ENCODE results near the gene NKX1-1.

NKX1-1 gene

DNA sequence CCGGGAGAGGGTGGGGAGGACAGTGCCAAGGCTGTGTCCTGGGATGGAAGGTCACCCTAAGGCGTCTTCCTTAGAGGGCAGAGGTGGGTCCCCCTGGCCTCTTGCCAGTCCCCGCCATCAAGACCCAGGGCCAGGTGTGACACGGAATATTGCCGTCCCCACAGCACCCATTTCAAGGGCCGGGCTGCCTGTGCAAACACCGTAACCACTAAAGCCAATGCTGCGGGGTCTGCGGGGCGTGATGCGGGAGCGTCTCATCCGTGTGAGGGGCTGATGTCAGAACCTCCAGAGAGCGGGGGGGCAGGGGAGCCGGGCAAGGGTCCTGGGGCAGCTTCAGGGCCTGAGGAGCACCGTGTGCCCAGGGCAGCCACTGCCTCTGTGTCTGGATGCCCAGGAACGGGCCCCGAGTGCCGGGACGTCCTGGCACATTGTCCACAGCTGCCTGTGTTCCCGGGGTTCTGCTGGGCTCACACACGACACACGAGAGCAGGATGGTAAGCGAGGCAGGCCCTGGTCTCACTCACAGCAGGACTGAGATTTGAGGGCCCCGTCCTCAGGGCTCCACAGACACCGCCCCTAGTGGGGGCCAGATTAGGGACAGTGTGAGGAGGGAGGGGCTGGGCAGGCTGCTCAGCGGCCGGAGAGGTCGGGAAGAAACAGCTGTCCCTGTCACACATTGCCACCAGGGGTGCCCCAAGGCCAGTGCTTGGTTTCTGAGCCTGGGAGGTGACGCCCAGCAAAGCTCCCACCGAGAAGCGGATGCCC lies 29.2 kb downstream of the NKX1-1 start:
- ChIA-PET CTCF (interaction anchor here (1.1 kb wide), 1 partner anchor 24 kb away, joined by 3 read pairs; no protein-coding TSS in a partner anchor), POLR2A (no interaction called here)
- H3K27ac ChIP-seq (ENCODE audit: insufficient read depth in 1 of 2, low read depth in 1 of 2, low read length in 2 of 2, poor library complexity in 1 of 2, severe bottlenecking in 2 of 2) = no peak overlapping the region
- no peaks in the 10 kb centered on the region for H3K9me3 ChIP-seq (ENCODE audit: control extremely low read depth in 1 of 5, control insufficient read depth in 4 of 5, insufficient read depth in 2 of 5, low read depth in 1 of 5, low read length in 4 of 5)
- DNase-seq = no peak
- no peaks in the 10 kb centered on the region for H3K4me1 ChIP-seq (ENCODE audit: control extremely low read depth in 1 of 4, control insufficient read depth in 4 of 4, insufficient read depth in 4 of 4, low read length in 3 of 4)
- H3K4me3 ChIP-seq (ENCODE audit: control insufficient read depth in 1 of 7, extremely low read depth in 1 of 7, insufficient read depth in 4 of 7, low read depth in 2 of 7, low read length in 6 of 7) = no peak overlapping the region
- peaks cover 0 to 7% (median 5%) of the 10 kb centered on the region in 4 experiments for H3K36me3 ChIP-seq (ENCODE audit: control insufficient read depth in 4 of 4, insufficient read depth in 4 of 4, low read length in 3 of 4)
- WGBS (ENCODE audit: insufficient coverage) = 96% methylated on average over 32 of the region's 32 CpGs
- no peaks in the 10 kb centered on the region for H3K27me3 ChIP-seq (replicated peaks in 2 of 5; ENCODE audit: control insufficient read depth in 4 of 5, insufficient read depth in 5 of 5, low read length in 4 of 5)

DNA sequence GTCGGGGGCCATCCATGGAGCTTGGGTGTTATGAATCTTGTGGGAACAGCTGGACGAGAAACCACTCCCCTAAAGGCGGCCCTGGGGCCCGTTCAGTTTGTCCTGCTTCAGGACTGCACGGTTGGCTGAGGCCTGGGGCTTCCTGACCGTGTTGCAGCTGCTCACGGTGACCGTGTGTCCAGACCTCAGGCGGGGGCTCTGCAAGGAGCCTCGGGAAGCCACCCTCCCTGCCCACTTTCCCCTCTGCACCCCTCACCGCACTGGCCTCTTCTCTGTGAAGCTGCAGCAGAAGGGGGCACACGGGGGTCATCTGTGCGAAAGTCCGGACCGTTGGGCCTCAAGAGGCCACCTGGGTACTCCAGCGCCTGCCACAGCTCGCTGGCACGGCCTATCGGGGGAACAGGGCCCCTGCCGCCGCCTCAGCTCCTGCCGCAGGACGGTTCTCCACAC lies 29.8 kb downstream of the NKX1-1 start:
- Histone ChIP-seq H3K9me3 (ENCODE audit: control extremely low read depth in 1 of 5, control insufficient read depth in 4 of 5, insufficient read depth in 2 of 5, low read depth in 1 of 5, low read length in 4 of 5) (no peaks in the 10 kb centered on the region), H3K4me3 (ENCODE audit: control insufficient read depth in 1 of 7, extremely low read depth in 1 of 7, insufficient read depth in 4 of 7, low read depth in 2 of 7, low read length in 6 of 7) (no peak overlapping the region), H3K27ac (ENCODE audit: insufficient read depth in 1 of 2, low read depth in 1 of 2, low read length in 2 of 2, poor library complexity in 1 of 2, severe bottlenecking in 2 of 2) (no peak overlapping the region), H3K4me1 (ENCODE audit: control extremely low read depth in 1 of 4, control insufficient read depth in 4 of 4, insufficient read depth in 4 of 4, low read length in 3 of 4) (no peaks in the 10 kb centered on the region), H3K27me3 (replicated peaks in 2 of 5; ENCODE audit: control insufficient read depth in 4 of 5, insufficient read depth in 5 of 5, low read length in 4 of 5) (no peaks in the 10 kb centered on the region), H3K36me3 (ENCODE audit: control insufficient read depth in 4 of 4, insufficient read depth in 4 of 4, low read length in 3 of 4) (peaks cover 0 to 10% (median 6%) of the 10 kb centered on the region in 4 experiments)
- CTCF ChIA-PET = interaction anchor here (1.1 kb wide), 1 partner anchor 23 kb away, joined by 3 read pairs; no protein-coding TSS in a partner anchor
- POLR2A ChIA-PET = no interaction called here
- DNase-seq = no peak
- WGBS (ENCODE audit: insufficient coverage) = 98% methylated on average over 22 of the region's 23 CpGs

DNA sequence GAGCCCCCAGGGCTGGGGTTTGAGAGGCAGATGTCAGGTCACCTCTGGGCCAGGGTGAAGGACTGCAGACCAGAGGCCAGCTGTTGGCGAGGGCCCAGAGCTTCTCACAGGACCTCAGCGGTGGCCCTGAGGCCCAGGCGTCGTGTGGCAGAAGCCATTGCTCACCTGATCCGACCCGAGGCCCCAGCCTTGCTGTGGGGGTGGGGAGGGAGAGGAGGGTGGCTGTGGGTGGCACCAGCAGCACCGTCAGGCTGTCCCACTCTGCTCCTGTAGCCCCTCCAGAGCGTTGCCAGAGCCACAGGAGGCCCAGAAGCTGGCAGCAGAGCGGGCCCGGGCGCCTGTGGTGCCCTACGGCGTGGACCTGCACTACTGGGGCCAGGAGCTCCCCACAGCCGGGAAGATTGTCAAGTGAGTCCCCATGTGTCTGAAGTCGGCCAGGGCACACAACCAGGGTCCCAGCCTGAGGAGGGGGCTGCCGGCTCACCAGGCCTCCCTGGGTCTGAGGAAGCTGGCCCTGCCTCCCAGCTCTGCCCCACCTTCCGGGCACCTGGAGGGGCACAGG lies 30.4 kb downstream of the NKX1-1 start:
- Histone ChIP-seq H3K9me3 (ENCODE audit: control extremely low read depth in 1 of 5, control insufficient read depth in 4 of 5, insufficient read depth in 2 of 5, low read depth in 1 of 5, low read length in 4 of 5) (no peaks in the 10 kb centered on the region), H3K27me3 (replicated peaks in 2 of 5; ENCODE audit: control insufficient read depth in 4 of 5, insufficient read depth in 5 of 5, low read length in 4 of 5) (no peaks in the 10 kb centered on the region), H3K27ac (ENCODE audit: insufficient read depth in 1 of 2, low read depth in 1 of 2, low read length in 2 of 2, poor library complexity in 1 of 2, severe bottlenecking in 2 of 2) (no peak overlapping the region), H3K36me3 (ENCODE audit: control insufficient read depth in 4 of 4, insufficient read depth in 4 of 4, low read length in 3 of 4) (peaks cover 0 to 11% (median 7%) of the 10 kb centered on the region in 4 experiments), H3K4me1 (ENCODE audit: control extremely low read depth in 1 of 4, control insufficient read depth in 4 of 4, insufficient read depth in 4 of 4, low read length in 3 of 4) (no peaks in the 10 kb centered on the region), H3K4me3 (ENCODE audit: control insufficient read depth in 1 of 7, extremely low read depth in 1 of 7, insufficient read depth in 4 of 7, low read depth in 2 of 7, low read length in 6 of 7) (no peak overlapping the region)
- CTCF ChIA-PET = interaction anchor here (1.1 kb wide), 1 partner anchor 23 kb away, joined by 3 read pairs; no protein-coding TSS in a partner anchor
- no peak for DNase-seq
- WGBS (ENCODE audit: insufficient coverage) = 93% methylated on average over 16 of the region's 17 CpGs
- POLR2A ChIA-PET = interaction anchor here (0.5 kb wide), 1 partner anchor 42 kb away, joined by 3 read pairs; no protein-coding TSS in a partner anchor

DNA sequence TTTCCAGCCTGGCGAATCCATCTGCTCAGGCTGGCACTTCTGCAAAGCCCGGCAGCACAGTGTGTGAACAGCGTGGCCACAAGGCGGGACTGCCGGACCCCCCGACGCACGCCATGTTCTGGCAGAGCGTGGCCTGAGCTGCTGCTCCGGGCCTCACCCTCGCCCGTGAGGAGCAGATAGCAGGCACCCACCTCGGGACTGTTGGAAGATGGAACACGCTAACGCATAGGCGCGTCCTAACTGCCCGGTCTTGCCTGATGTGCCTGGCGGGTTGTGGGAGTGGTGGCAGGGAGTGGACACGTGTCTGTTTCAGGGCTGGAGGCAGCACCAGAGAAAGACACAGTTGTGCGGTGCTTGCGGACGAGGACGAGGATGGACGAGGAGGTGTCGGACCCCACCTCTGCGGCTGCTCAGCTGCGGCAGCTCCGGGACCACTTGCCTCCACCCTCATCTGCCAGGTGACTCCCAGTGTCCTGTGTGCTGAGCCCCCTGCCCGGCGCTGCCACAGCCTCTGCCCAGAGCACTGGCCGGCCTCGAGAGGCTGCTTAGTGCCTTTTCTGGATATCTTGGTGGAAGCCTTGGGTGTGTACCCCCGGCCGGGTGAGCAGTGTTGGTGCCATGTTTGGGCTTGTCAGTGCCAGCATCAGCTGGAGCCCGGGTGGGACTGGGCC lies 31.1 kb downstream of the NKX1-1 start:
- ChIA-PET POLR2A (interaction anchor here (0.9 kb wide), 1 partner anchor 867 kb away, joined by 3 read pairs; no protein-coding TSS in a partner anchor), CTCF (interaction anchor here (1.4 kb wide), 1 partner anchor 20 kb away, joined by 3 read pairs; no protein-coding TSS in a partner anchor)
- no peak for DNase-seq
- WGBS (ENCODE audit: insufficient coverage) = 96% methylated on average over 36 of the region's 36 CpGs
- H3K4me3 ChIP-seq (ENCODE audit: control insufficient read depth in 1 of 7, extremely low read depth in 1 of 7, insufficient read depth in 4 of 7, low read depth in 2 of 7, low read length in 6 of 7) = no peak overlapping the region
- no peaks in the 10 kb centered on the region for H3K9me3 ChIP-seq (ENCODE audit: control extremely low read depth in 1 of 5, control insufficient read depth in 4 of 5, insufficient read depth in 2 of 5, low read depth in 1 of 5, low read length in 4 of 5)
- H3K4me1 ChIP-seq (ENCODE audit: control extremely low read depth in 1 of 4, control insufficient read depth in 4 of 4, insufficient read depth in 4 of 4, low read length in 3 of 4) = no peaks in the 10 kb centered on the region
- no peaks in the 10 kb centered on the region for H3K27me3 ChIP-seq (replicated peaks in 2 of 5; ENCODE audit: control insufficient read depth in 4 of 5, insufficient read depth in 5 of 5, low read length in 4 of 5)
- no peak overlapping the region for H3K27ac ChIP-seq (ENCODE audit: insufficient read depth in 1 of 2, low read depth in 1 of 2, low read length in 2 of 2, poor library complexity in 1 of 2, severe bottlenecking in 2 of 2)
- peaks cover 0 to 12% (median 5%) of the 10 kb centered on the region in 4 experiments for H3K36me3 ChIP-seq (ENCODE audit: control insufficient read depth in 4 of 4, insufficient read depth in 4 of 4, low read length in 3 of 4)

DNA sequence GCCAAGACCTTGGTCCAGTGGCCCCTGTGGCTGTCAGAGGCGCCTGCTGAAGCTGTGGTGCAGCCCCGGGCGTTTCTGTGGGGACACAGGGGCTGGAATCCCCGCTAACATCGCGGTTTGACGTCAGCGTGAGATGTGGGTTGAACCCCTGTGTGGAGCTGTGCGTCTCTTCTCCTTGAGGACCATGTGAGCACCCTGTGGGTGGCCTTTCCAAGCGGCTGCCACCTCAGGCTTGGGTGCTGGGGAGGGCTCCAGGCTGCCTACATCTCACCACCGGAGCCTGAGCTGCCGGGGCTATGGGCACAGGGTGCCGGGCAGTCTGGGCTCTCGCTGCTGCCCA lies 31.6 kb downstream of the NKX1-1 start:
- ChIA-PET POLR2A (interaction anchor here (0.9 kb wide), 1 partner anchor 867 kb away, joined by 3 read pairs; no protein-coding TSS in a partner anchor), CTCF (interaction anchor here (1.4 kb wide), 1 partner anchor 20 kb away, joined by 3 read pairs; no protein-coding TSS in a partner anchor)
- H3K27ac ChIP-seq (ENCODE audit: insufficient read depth in 1 of 2, low read depth in 1 of 2, low read length in 2 of 2, poor library complexity in 1 of 2, severe bottlenecking in 2 of 2) = no peak overlapping the region
- H3K9me3 ChIP-seq (ENCODE audit: control extremely low read depth in 1 of 5, control insufficient read depth in 4 of 5, insufficient read depth in 2 of 5, low read depth in 1 of 5, low read length in 4 of 5) = no peaks in the 10 kb centered on the region
- H3K4me3 ChIP-seq (ENCODE audit: control insufficient read depth in 1 of 7, extremely low read depth in 1 of 7, insufficient read depth in 4 of 7, low read depth in 2 of 7, low read length in 6 of 7) = no peak overlapping the region
- no peaks in the 10 kb centered on the region for H3K27me3 ChIP-seq (replicated peaks in 2 of 5; ENCODE audit: control insufficient read depth in 4 of 5, insufficient read depth in 5 of 5, low read length in 4 of 5)
- 96% methylated on average over 13 of the region's 14 CpGs for WGBS (ENCODE audit: insufficient coverage)
- DNase-seq = no peak
- H3K4me1 ChIP-seq (ENCODE audit: control extremely low read depth in 1 of 4, control insufficient read depth in 4 of 4, insufficient read depth in 4 of 4, low read length in 3 of 4) = no peaks in the 10 kb centered on the region
- H3K36me3 ChIP-seq (ENCODE audit: control insufficient read depth in 4 of 4, insufficient read depth in 4 of 4, low read length in 3 of 4) = peaks cover 0 to 12% (median 5%) of the 10 kb centered on the region in 4 experiments

- CTCF ChIA-PET = interaction anchor here (1.4 kb wide), 1 partner anchor 19 kb away, joined by 3 read pairs; no protein-coding TSS in a partner anchor
- H3K36me3 ChIP-seq (ENCODE audit: control insufficient read depth in 4 of 4, insufficient read depth in 4 of 4, low read length in 3 of 4) = peaks cover 0 to 12% (median 5%) of the 10 kb centered on the region in 4 experiments
- no peak overlapping the region for H3K27ac ChIP-seq (ENCODE audit: insufficient read depth in 1 of 2, low read depth in 1 of 2, low read length in 2 of 2, poor library complexity in 1 of 2, severe bottlenecking in 2 of 2)
- H3K4me1 ChIP-seq (ENCODE audit: control extremely low read depth in 1 of 4, control insufficient read depth in 4 of 4, insufficient read depth in 4 of 4, low read length in 3 of 4) = no peaks in the 10 kb centered on the region
- H3K4me3 ChIP-seq (ENCODE audit: control insufficient read depth in 1 of 7, extremely low read depth in 1 of 7, insufficient read depth in 4 of 7, low read depth in 2 of 7, low read length in 6 of 7) = no peak overlapping the region
- H3K9me3 ChIP-seq (ENCODE audit: control extremely low read depth in 1 of 5, control insufficient read depth in 4 of 5, insufficient read depth in 2 of 5, low read depth in 1 of 5, low read length in 4 of 5) = no peaks in the 10 kb centered on the region
- DNase-seq = no peak
- 98% methylated on average over 39 of the region's 42 CpGs for WGBS (ENCODE audit: insufficient coverage)
- POLR2A ChIA-PET = interaction anchor here (0.9 kb wide), 1 partner anchor 866 kb away, joined by 3 read pairs; no protein-coding TSS in a partner anchor
- H3K27me3 ChIP-seq (replicated peaks in 2 of 5; ENCODE audit: control insufficient read depth in 4 of 5, insufficient read depth in 5 of 5, low read length in 4 of 5) = no peaks in the 10 kb centered on the region
These were observed 32.1 kb downstream of the NKX1-1 start for GRCh38 chr4:1373892-1374705.

Measured in common myeloid progenitor, CD34-positive (primary cell).